ENCODE results near the gene PHACTR3. TPM values are rescaled to one million over a fixed set of nuclear protein-coding genes. Genes with fewer than 3 reads are reported as not detected.
"Not testable (repeated sequence)": the region's sequence is repeated elsewhere in the genome, so short reads cannot be mapped to it uniquely, and the experiment has no call there.

PHACTR3 gene
- total RNA-seq, 2 donors from 2014 or later: 0.86 to 24.2 TPM

DNA sequence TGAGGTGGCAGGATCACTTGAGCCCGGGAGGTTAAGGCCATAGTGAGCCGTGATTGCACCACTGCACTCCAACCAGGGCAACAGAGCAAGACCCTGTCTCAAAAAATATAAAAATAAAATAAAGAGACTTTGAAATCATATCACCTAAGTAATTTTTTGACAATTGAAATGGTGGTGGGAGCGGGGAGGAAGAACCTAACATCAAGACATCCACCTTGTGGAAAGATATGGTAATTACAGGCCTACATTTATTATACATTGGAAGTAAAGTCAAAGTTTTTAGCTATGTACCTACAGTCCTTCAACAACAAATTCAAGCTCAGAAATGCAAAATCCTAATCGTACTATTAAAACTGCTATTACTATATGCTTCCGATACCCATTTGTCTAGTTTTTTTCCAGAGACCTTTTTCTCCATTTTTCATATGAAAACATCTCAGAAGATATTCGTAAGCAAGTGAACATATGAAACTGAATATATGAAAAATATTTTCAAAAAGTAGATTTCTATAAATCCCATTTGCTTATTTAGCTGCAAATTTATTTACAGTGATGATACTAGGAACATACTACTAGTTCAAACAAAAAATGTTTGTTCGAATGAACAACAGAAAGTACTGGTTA, 245.8 kb downstream of the PHACTR3 start:
- Histone ChIP-seq H3K36me3 (no peaks in the 10 kb centered on the region), H3K27me3 (no peaks in the 10 kb centered on the region), H3K27ac (no peak overlapping the region), H3K9me3 (no peaks in the 10 kb centered on the region), H3K4me1 (no peaks in the 10 kb centered on the region), H3K4me3 (no peak overlapping the region)
- TF ChIP-seq, protein P1, sequence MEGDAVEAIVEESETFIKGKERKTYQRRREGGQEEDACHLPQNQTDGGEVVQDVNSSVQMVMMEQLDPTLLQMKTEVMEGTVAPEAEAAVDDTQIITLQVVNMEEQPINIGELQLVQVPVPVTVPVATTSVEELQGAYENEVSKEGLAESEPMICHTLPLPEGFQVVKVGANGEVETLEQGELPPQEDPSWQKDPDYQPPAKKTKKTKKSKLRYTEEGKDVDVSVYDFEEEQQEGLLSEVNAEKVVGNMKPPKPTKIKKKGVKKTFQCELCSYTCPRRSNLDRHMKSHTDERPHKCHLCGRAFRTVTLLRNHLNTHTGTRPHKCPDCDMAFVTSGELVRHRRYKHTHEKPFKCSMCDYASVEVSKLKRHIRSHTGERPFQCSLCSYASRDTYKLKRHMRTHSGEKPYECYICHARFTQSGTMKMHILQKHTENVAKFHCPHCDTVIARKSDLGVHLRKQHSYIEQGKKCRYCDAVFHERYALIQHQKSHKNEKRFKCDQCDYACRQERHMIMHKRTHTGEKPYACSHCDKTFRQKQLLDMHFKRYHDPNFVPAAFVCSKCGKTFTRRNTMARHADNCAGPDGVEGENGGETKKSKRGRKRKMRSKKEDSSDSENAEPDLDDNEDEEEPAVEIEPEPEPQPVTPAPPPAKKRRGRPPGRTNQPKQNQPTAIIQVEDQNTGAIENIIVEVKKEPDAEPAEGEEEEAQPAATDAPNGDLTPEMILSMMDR (IDR thresholded peaks at IDR 0.05): peak; percentile 46 to 82
- no peak for DNase-seq (ENCODE audit: low spot score)

DNA sequence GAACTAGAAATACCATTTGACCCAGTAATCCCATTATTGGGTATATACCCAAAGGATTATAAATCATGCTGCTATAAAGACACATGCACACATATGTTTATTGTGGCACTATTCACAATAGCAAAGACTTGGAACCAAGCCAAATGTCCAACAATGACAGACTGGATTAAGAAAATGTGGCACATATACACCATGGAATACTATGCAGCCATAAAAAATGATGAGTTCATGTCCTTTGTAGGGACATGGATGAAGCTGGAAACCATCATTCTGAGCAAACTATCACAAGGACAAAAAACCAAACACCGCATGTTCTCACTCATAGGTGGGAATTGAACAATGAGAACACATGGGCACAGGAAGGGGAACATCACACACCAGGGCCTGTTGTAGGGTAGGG, 252.2 kb downstream of the PHACTR3 start:
- not testable (repeated sequence) for H3K4me1 ChIP-seq; H3K27me3 ChIP-seq; DNase-seq (ENCODE audit: low spot score); H3K27ac ChIP-seq; H3K36me3 ChIP-seq; H3K4me3 ChIP-seq; H3K9me3 ChIP-seq

DNA sequence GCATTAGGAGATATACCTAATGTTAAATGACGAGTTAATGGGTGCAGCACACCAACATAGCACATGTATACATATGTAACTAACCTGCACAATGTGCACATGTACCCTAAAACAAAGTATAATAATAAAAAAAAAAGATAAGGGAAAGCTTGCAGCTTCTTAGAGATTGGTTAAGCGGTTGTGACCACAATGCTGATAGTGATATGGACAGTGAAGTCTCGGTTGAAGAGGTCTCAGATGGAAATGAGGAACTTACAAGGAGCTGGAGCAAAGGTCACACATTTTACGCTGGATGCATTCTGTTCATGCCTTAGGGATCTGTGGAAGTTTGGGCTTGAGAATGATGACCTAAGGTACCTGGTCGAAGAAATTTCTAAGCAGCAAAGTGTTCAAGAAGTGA, 252.6 kb downstream of the PHACTR3 start:
- H3K27me3 ChIP-seq; H3K27ac ChIP-seq; H3K4me1 ChIP-seq; H3K9me3 ChIP-seq; H3K36me3 ChIP-seq; H3K4me3 ChIP-seq; DNase-seq (ENCODE audit: low spot score): not testable (repeated sequence)

DNA sequence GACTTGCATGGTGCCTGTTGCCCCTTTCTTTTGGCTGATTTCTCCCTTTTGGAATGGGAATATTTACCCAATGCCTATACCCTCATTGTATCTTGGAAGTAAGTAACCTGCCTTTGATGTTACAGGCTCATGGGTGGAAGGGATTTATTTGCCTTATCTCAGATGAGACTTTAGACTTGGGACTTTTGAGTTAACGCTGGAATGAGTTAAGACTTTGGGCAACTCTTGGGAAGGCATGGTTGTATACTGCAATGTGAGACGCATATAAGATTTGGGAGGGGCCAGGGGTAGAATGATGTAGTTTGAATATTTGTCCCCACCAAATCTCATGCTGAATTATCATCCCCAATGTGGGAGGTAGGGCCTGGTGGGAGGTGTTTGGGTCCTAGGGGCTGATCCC, 253.6 kb downstream of the PHACTR3 start:
- Histone ChIP-seq H3K36me3 (no peaks in the 10 kb centered on the region), H3K4me1 (no peaks in the 10 kb centered on the region), H3K4me3 (no peak overlapping the region), H3K9me3 (peaks cover 0 to 8% of the 10 kb centered on the region in 2 donors), H3K27ac (no peak overlapping the region), H3K27me3 (no peaks in the 10 kb centered on the region)
- TF ChIP-seq, protein P1 (IDR thresholded peaks at IDR 0.05): no peak
- DNase-seq (ENCODE audit: low spot score): no peak

DNA sequence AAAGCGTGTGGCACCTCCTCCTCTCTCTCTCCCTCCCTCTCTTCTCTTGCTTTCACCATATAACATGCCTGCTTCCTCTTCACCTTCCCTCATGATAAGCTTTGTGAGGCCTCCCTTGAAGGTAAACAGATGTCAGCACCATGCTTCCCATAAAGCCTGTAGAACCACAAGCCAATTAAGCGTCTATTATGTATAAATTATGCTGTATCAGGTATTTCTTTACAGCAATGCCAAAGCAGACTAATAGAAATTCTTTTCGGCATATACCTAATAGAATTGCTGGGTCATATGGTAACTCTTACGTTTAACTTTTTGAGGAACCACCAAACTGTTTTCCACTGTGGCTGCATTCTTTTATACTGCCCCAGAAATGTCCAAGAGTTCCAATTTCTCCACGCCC, 254.1 kb downstream of the PHACTR3 start:
- DNase-seq (ENCODE audit: low spot score): no peak
- H3K27ac ChIP-seq: no peak overlapping the region
- no peak overlapping the region for H3K4me3 ChIP-seq
- H3K4me1 ChIP-seq: no peaks in the 10 kb centered on the region
- H3K9me3 ChIP-seq: peaks cover 0 to 8% of the 10 kb centered on the region in 2 donors
- no peaks in the 10 kb centered on the region for H3K27me3 ChIP-seq
- no peaks in the 10 kb centered on the region for H3K36me3 ChIP-seq
- TF ChIP-seq, protein P1 (IDR thresholded peaks at IDR 0.05): no peak

DNA sequence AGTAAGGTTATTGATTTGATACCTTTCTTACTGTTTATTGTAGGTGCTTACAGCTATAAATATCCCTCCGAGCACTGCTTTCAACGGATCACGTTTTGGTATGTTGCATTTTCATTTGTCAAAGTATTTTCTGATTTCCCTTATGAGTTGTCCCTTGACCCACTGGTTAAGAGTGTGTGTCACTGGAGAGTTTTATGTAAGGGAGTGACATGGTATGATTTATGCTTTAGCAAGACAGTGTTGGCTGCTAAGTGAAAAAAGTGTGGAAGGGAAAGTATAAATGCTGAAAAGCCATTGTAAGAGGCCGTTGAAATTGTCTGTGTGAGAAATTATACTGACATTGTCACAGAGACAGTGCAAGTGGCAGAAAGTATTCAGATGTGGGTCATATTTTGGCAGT, 257.1 kb downstream of the PHACTR3 start:
- Histone ChIP-seq H3K27me3 (no peaks in the 10 kb centered on the region), H3K4me3 (no peak overlapping the region), H3K27ac (no peak overlapping the region), H3K4me1 (no peaks in the 10 kb centered on the region), H3K9me3 (peaks cover 0 to 8% of the 10 kb centered on the region in 2 donors), H3K36me3 (no peaks in the 10 kb centered on the region)
- TF ChIP-seq, protein P1 (IDR thresholded peaks at IDR 0.05): no peak
- DNase-seq (ENCODE audit: low spot score): no peak

DNA sequence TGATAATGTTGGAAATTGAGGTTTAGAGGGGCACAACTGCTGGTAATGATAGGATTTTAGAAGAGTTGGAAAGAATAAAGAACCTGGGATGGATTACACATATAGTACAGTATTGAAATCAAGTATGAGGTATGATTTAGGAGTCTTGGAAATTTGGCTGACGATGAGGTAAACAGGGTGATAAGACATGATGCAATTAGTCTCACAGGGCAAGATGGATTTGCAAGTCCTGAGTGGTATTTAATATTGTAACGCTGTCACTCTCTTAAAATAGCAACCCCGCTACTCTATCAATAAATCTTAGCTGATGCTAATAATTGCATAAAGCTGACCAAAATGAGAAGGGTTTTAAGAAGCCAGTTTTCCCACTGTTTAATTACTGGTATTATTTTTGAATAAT, 258.7 kb downstream of the PHACTR3 start:
- TF ChIP-seq, protein P1 (IDR thresholded peaks at IDR 0.05): no peak

More for the DNA sequence above, 258.7 kb downstream of the PHACTR3 start:
- no peaks in the 10 kb centered on the region for H3K36me3 ChIP-seq
- H3K4me1 ChIP-seq: no peaks in the 10 kb centered on the region
- H3K27ac ChIP-seq: no peak overlapping the region
- DNase-seq (ENCODE audit: low spot score): no peak
- no peaks in the 10 kb centered on the region for H3K9me3 ChIP-seq
- H3K4me3 ChIP-seq: no peak overlapping the region
- H3K27me3 ChIP-seq: no peaks in the 10 kb centered on the region

Measured in right atrium auricular region (tissue), 2 donors.